ENCODE results near the gene KRIT1. TPM values are rescaled to one million over a fixed set of nuclear protein-coding genes. Genes with fewer than 3 reads are reported as not detected.

The KRIT1 gene
- total and polyA plus RNA-seq, 2 of the 13 experiments (the other 11 are each of a cell fraction or from before 2014, with no cell fraction given) = 29.4 to 37.7 TPM

DNA sequence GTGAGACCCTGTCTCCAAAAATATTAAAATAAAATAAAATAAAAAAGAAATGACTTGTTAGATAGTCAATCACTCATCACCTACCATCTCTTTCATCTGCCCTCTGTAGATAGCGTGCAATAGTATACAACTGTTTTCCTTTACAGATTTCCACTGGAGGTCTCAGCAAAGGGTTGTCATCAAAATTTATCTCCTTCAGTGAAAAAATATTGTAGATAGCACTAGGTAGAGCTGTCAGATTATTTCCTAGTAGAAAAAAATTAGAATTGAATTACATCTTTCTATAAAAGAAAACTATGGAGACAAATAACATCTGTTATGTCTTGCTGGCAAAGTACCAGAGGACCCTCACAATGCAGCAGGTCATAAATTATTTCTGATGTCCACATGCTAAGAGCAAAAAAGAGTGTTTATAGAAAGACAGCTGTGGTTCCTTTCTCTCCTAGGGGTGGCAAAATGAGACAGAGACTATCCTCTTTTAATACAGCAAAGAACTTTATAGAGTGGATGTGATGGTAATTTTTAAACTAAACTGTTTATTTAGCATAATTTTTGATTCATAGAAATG, 95.2 kb downstream of the KRIT1 start:
- Histone ChIP-seq H3K9me3 (ENCODE audit: low read length) (no peaks in the 10 kb centered on the region), H3K9ac (ENCODE audit: insufficient read depth, low read depth, low read length) (no peak overlapping the region), H3K27me3 (ENCODE audit: control insufficient read depth in 1 of 2, insufficient read depth in 2 of 2, low read length in 2 of 2) (no peaks in the 10 kb centered on the region), H3K36me3 (replicated peaks in 1 of 2; ENCODE audit: control insufficient read depth in 1 of 2, insufficient read depth in 2 of 2, low read length in 2 of 2) (no peaks in the 10 kb centered on the region), H4K20me1 (ENCODE audit: insufficient read depth, low read length) (no peaks in the 10 kb centered on the region), H2AFZ (ENCODE audit: low read length) (no peak overlapping the region), H3K79me2 (ENCODE audit: insufficient read depth, low read length) (no peaks in the 10 kb centered on the region), H3K4me2 (ENCODE audit: low read depth, low read length) (no peak overlapping the region), H3K4me1 (ENCODE audit: insufficient read depth, low read length) (no peaks in the 10 kb centered on the region), H3K27ac (ENCODE audit: extremely low read length, insufficient read depth, low read length) (no peak overlapping the region), H3K4me3 (replicated peaks in 1 of 3; ENCODE audit: insufficient read depth in 1 of 3, low read depth in 2 of 3, low read length in 3 of 3) (no peak overlapping the region)
- DNase-seq (ENCODE audit: low spot score) = no peak
- in situ Hi-C loops (cut with HindIII; ENCODE audit: extremely low pct_ligation_motif_present, low pct_unique_long_range_greater_than_20kb) (no loop called here), intact Hi-C loops (cut with micrococcal nuclease; ENCODE audit: unreplicated experiment) (no loop called here)
- TF ChIP-seq KDM3A (CRISPR knock-in tag; IDR thresholded peaks at IDR 0.05; ENCODE audit: low read depth) (no peak), CEBPB (IDR thresholded peaks at IDR 0.05; ENCODE audit: borderline replicate concordance, low read depth, low read length) (no peak), SRF (IDR thresholded peaks at IDR 0.05; ENCODE audit: low read depth, low read length) (no peak), HHEX (CRISPR knock-in tag; IDR thresholded peaks at IDR 0.05) (no peak), ZNF543 (CRISPR knock-in tag; IDR thresholded peaks at IDR 0.05) (no peak), ZNF598 (CRISPR knock-in tag; IDR thresholded peaks at IDR 0.05; ENCODE audit: borderline replicate concordance) (no peak), ZNF644 (CRISPR knock-in tag; IDR thresholded peaks at IDR 0.05; ENCODE audit: low read depth) (no peak), POGZ (CRISPR knock-in tag; IDR thresholded peaks at IDR 0.05) (no peak), MYC (CRISPR knock-in tag; IDR thresholded peaks at IDR 0.05; ENCODE audit: borderline replicate concordance) (no peak), ZNF660 (CRISPR knock-in tag; IDR thresholded peaks at IDR 0.05; ENCODE audit: borderline replicate concordance, low read depth) (no peak), SMAD3 (CRISPR knock-in tag; IDR thresholded peaks at IDR 0.05) (no peak)
- TF ChIP-seq, protein P1, sequence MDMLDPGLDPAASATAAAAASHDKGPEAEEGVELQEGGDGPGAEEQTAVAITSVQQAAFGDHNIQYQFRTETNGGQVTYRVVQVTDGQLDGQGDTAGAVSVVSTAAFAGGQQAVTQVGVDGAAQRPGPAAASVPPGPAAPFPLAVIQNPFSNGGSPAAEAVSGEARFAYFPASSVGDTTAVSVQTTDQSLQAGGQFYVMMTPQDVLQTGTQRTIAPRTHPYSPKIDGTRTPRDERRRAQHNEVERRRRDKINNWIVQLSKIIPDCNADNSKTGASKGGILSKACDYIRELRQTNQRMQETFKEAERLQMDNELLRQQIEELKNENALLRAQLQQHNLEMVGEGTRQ (IDR thresholded peaks at IDR 0.05; ENCODE audit: low read depth, low read length) = no peak
- TF ChIP-seq, protein P1 (CRISPR knock-in tag; IDR thresholded peaks at IDR 0.05; ENCODE audit: borderline replicate concordance) = no peak
- TF ChIP-seq, protein P2, sequence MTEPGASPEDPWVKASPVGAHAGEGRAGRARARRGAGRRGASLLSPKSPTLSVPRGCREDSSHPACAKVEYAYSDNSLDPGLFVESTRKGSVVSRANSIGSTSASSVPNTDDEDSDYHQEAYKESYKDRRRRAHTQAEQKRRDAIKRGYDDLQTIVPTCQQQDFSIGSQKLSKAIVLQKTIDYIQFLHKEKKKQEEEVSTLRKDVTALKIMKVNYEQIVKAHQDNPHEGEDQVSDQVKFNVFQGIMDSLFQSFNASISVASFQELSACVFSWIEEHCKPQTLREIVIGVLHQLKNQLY (CRISPR knock-in tag; IDR thresholded peaks at IDR 0.05) = no peak
- TF ChIP-seq, protein P3, sequence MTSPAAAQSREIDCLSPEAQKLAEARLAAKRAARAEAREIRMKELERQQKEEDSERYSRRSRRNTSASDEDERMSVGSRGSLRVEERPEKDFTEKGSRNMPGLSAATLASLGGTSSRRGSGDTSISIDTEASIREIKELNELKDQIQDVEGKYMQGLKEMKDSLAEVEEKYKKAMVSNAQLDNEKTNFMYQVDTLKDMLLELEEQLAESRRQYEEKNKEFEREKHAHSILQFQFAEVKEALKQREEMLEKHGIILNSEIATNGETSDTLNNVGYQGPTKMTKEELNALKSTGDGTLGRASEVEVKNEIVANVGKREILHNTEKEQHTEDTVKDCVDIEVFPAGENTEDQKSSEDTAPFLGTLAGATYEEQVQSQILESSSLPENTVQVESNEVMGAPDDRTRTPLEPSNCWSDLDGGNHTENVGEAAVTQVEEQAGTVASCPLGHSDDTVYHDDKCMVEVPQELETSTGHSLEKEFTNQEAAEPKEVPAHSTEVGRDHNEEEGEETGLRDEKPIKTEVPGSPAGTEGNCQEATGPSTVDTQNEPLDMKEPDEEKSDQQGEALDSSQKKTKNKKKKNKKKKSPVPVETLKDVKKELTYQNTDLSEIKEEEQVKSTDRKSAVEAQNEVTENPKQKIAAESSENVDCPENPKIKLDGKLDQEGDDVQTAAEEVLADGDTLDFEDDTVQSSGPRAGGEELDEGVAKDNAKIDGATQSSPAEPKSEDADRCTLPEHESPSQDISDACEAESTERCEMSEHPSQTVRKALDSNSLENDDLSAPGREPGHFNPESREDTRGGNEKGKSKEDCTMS (CRISPR knock-in tag; conservative IDR thresholded peaks at IDR 0.05) = no peak
- TF ChIP-seq, protein P4, sequence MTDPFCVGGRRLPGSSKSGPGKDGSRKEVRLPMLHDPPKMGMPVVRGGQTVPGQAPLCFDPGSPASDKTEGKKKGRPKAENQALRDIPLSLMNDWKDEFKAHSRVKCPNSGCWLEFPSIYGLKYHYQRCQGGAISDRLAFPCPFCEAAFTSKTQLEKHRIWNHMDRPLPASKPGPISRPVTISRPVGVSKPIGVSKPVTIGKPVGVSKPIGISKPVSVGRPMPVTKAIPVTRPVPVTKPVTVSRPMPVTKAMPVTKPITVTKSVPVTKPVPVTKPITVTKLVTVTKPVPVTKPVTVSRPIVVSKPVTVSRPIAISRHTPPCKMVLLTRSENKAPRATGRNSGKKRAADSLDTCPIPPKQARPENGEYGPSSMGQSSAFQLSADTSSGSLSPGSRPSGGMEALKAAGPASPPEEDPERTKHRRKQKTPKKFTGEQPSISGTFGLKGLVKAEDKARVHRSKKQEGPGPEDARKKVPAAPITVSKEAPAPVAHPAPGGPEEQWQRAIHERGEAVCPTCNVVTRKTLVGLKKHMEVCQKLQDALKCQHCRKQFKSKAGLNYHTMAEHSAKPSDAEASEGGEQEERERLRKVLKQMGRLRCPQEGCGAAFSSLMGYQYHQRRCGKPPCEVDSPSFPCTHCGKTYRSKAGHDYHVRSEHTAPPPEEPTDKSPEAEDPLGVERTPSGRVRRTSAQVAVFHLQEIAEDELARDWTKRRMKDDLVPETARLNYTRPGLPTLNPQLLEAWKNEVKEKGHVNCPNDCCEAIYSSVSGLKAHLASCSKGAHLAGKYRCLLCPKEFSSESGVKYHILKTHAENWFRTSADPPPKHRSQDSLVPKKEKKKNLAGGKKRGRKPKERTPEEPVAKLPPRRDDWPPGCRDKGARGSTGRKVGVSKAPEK (CRISPR knock-in tag; IDR thresholded peaks at IDR 0.05; ENCODE audit: borderline replicate concordance) = no peak
- 84% methylated on average over 1 of the region's 1 CpG for WGBS (ENCODE audit: low lambda C conversion rate)
- no peak for ATAC-seq
- BruUV-seq (replicated peaks) = no TSS peak
- POLR2A ChIA-PET = no interaction called here
- no peak for FAIRE-seq
- CTCF ChIA-PET (ENCODE audit: low intra/inter-chr PET ratio, low total read pairs) = no interaction called here
